Measurements from ENCODE around the gene EFCAB12. TPM values are rescaled to one million over a fixed set of nuclear protein-coding genes. Genes with fewer than 3 reads are reported as not detected.

The EFCAB12 gene
- total RNA-seq, 2 donors from 2014 or later = 6.2 to 13.7 TPM

DNA sequence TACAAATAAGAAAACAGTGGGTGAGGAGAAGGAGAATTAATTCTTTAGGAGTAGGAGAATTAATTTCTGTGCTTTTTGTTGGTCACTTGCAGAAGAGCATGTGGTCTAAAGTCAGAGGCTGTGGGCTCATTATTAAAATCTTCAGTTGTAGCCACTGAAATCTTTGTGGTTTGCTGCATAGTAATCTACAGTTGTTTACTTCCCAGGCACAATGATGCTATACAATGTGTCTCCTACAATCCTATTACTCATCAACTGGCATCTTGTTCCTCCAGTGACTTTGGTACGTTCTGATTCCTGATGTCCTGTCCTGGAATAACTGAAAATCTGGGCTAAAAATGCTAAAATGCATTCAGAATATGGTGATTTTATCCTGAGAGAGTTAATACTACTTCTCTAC, 32.6 kb upstream of the EFCAB12 start:
- intact Hi-C loops (cut with DNase I) = no loop called here
- no peak for DNase-seq (ENCODE audit: low spot score)
- Histone ChIP-seq H3K4me3 (no peak overlapping the region), H3K36me3 (peaks cover 0 to 8% of the 10 kb centered on the region in 2 donors), H3K4me1 (replicated peaks) (no peaks in the 10 kb centered on the region), H3K27me3 (replicated peaks; ENCODE audit: insufficient read depth) (no peaks in the 10 kb centered on the region), H3K9me3 (no peaks in the 10 kb centered on the region), H3K27ac (no peak overlapping the region)
- WGBS = 89% methylated on average over 1 of the region's 1 CpG
- TF ChIP-seq CTCF (IDR thresholded peaks at IDR 0.05) = no peak

DNA sequence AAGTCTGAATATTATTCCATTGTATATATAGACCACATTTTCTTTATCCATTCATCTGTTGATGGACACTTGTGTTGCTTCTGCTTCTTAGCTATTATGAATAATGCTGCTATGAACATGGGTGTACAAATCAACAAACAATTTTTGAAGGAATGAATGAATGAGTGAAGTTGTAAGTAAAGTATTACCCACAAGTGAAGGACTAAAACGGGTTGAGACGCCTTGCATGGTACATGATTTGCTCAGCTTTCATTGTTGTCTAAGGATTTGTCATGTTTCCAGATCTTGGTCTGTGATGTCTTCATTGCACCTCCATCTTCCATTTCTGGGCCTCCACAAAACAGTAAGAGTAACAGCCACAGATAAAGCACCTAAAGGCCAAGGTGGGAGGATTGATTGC, 32.1 kb upstream of the EFCAB12 start:
- Histone ChIP-seq H3K9me3 (no peaks in the 10 kb centered on the region), H3K27ac (no peak overlapping the region), H3K4me3 (no peak overlapping the region), H3K27me3 (replicated peaks; ENCODE audit: insufficient read depth) (no peaks in the 10 kb centered on the region), H3K4me1 (replicated peaks) (no peaks in the 10 kb centered on the region), H3K36me3 (peaks cover 0 to 8% of the 10 kb centered on the region in 2 donors)
- 95% methylated on average over 2 of the region's 2 CpGs for WGBS
- TF ChIP-seq POLR2A (IDR thresholded peaks at IDR 0.05) = no peak
- no peak for TF ChIP-seq POLR2AphosphoS5 (IDR thresholded peaks at IDR 0.05)
- TF ChIP-seq CTCF (IDR thresholded peaks at IDR 0.05) = no peak
- intact Hi-C loops (cut with DNase I) = no loop called here
- no peak for DNase-seq (ENCODE audit: low spot score)

GRCh38 chr3:129460155-129460554, 31.7 kb upstream of the EFCAB12 start:
- no peaks in the 10 kb centered on the region for H3K4me1 ChIP-seq (replicated peaks)
- H3K4me3 ChIP-seq = no peak overlapping the region
- no peaks in the 10 kb centered on the region for H3K27me3 ChIP-seq (replicated peaks; ENCODE audit: insufficient read depth)
- TF ChIP-seq POLR2AphosphoS5 (IDR thresholded peaks at IDR 0.05) = no peak
- no peak for TF ChIP-seq CTCF (IDR thresholded peaks at IDR 0.05)
- TF ChIP-seq POLR2A (IDR thresholded peaks at IDR 0.05) = no peak
- no peak for DNase-seq (ENCODE audit: low spot score)
- H3K36me3 ChIP-seq = peaks cover 0 to 8% of the 10 kb centered on the region in 2 donors
- H3K27ac ChIP-seq = no peak overlapping the region
- WGBS = over 99% methylated on average over 3 of the region's 3 CpGs
- intact Hi-C loops (cut with DNase I) = no loop called here
- no peaks in the 10 kb centered on the region for H3K9me3 ChIP-seq

- 79% methylated on average over 1 of the region's 1 CpG for WGBS
Measured at GRCh38 chr3:129453732-129454131, 25.3 kb upstream of the EFCAB12 start.

More at GRCh38 chr3:129453732-129454131, 25.3 kb upstream of the EFCAB12 start:
- Histone ChIP-seq H3K9me3 (no peaks in the 10 kb centered on the region), H3K4me1 (replicated peaks) (no peaks in the 10 kb centered on the region), H3K36me3 (peaks cover 0 to 2% of the 10 kb centered on the region in 2 donors), H3K27me3 (replicated peaks; ENCODE audit: insufficient read depth) (no peaks in the 10 kb centered on the region), H3K27ac (no peak overlapping the region), H3K4me3 (no peak overlapping the region)
- intact Hi-C loops (cut with DNase I) = no loop called here
- TF ChIP-seq POLR2AphosphoS5 (IDR thresholded peaks at IDR 0.05) = no peak
- no peak for TF ChIP-seq CTCF (IDR thresholded peaks at IDR 0.05)
- TF ChIP-seq POLR2A (IDR thresholded peaks at IDR 0.05) = no peak
- DNase-seq (ENCODE audit: low spot score) = no peak
